ENCODE data around the gene ALDH3A1.

- TF ChIP-seq CTCF (conservative IDR thresholded peaks at IDR 0.05; ENCODE audit: low read depth, low read length) (no peak), MAFK (IDR thresholded peaks at IDR 0.05; ENCODE audit: low read depth, low read length) (no peak), MXI1 (IDR thresholded peaks at IDR 0.05; ENCODE audit: borderline replicate concordance, low read depth, low read length) (no peak), SMC3 (IDR thresholded peaks at IDR 0.05; ENCODE audit: low read depth, low read length) (no peak), USF2 (IDR thresholded peaks at IDR 0.05; ENCODE audit: low read depth, low read length) (no peak)
These were observed 2.0 kb upstream of the ALDH3A1 start for GRCh38 chr17:19750020-19750572.
